Activated CD8-positive, alpha-beta memory T cell treated with anti-CD3 and anti-CD28 coated beads, Interleukin-2, amount 50 U/mL, for 1 hour (primary cell): ENCODE data around the gene STX17.
"Not testable (repeated sequence)": the region's sequence is repeated elsewhere in the genome, so short reads cannot be mapped to it uniquely, and the experiment has no call there.

Experiments
- DNase-seq: peaks from one replicate; pipeline ENCODE4 v3.0.0-alpha.2; 2020; ENCODE audit errors: extremely low read depth

The STX17 gene

DNA sequence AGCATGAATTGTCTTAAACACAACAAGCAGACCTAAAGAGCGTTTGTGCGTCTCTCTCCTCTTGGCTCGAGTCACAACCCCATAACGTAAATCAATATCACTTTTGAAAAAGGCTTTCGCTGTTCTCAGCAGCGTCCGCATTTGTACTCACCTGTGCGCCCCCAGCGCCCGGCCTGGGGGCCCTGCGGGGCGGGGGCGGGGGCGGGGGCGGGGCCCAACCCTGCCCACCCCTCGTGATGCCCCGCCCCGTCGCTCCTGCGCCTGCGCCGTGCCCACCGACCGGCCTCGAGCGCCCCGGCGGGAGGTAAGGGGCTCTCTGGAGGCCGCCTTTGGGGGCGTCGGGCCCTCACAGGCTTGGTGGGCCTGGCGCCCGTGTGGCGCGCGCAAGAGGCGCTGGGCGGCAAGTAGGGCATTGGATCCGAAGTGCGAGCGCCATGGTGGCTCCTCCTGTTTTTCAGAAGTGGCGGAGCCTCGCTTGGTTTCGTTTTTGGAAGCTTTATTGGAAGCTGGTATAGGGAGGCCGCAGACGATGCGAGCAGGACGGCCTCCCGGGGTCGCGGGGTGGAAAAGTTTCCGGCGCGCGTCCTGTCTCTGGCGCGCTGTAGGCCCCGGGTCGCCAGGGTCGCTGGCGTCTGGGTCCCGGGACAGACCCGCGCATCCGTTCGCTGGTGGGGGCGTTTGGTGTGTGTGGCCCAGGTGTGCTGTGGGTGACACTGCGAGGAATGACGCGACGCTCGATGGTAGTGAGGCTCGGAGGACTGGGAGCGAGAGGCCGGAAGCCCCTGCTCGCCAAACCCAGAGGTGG, at the start of gene STX17:
Gene STX17 (plus strand): TSS at position 252 of the 805 bp plus-strand sequence. CDS start 8,586 bp downstream, outside the sequence.
- DNase-seq = peak; percentile 49

DNA sequence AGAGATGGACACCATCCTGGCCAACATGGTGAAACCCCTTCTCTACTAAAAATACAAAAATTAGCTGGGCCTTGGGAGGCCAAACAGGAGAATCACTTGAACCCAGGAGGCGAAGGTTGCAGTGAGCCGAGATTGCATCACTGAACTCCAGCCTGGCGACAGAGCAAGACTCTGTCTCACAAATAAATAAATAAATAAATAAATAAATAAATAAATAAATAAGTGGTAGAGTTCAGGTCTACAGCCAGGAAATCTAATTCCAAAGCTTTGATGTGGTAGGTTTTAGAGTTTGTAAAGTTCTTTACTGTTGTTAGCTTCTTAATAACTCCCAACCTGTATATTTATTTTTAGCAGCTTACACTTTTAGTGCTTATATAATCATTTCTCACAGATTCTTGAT, 48.9 kb upstream of the STX17 start:
- not testable (repeated sequence) for DNase-seq

DNA sequence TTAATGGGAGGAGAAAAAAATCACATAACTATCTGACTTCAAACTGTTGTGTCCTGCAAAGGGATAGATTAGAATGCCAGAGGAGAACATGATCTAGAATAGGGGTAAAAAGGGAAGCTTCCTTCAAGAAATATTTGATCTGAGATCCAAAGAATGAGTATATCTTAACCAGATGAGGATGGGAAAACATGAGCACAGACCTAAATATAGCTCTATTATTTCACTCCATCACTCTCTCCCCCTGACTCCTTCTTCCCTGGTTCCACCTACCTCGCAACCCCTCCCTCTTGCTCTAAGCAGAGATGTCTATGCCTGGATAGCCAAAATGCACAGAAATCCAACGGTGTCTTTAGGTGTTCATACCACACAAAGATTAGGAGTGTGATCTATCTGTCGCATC, 48.4 kb upstream of the STX17 start:
- no peak for DNase-seq

DNA sequence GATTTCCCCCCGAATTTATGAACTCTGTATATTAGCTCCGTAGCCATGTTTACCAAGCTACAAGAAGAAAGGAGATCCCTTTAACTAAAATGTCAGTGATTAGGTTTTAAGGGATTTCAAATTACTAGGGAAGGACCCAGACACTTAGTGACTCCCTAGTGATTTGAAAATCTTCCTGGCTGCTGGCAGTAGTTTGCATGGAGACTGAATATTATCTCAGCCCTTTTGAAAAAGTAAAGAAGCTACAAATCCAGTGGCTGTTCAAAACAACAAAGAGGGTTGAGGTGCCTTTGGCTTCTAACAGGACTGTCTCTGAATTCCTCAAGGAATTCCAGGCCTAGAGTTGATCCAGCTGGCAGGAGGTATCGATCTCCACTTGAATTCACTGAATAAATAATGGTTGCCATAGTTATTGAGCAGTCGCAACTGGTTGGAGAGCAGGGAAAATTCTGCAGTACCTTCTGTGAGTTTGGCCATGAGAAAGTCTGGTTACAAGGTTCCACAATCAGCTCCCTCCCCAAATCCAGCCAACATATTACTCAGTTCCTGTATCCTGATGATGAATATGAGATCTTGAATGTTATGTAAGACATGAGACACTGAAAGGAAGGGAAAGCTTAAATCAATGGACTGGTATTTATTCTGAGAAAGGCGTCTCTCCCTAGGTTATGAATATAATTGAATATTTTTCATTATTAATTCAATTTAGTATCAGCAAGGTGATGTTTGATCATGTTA, 47.0 kb upstream of the STX17 start:
- DNase-seq = no peak

DNA sequence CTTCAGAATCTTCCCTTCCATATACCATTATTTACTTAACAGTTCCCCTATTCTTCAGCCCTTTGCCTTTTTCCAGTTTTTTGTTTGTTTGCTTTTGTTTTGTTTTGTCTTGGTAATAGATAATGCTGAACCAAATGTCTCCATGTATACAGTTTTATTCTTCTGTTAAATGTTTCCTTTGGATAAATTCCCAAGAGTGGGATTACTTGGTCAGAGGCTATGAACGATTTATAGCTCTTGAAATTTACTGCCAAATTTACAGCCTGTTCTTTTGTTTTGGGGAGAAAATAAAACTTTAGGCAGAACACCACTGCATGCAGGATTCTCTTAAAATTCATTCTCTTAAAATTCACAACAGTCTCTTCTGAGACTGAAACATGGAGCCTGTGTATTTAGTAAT, 46.2 kb upstream of the STX17 start:
- DNase-seq = no peak

DNA sequence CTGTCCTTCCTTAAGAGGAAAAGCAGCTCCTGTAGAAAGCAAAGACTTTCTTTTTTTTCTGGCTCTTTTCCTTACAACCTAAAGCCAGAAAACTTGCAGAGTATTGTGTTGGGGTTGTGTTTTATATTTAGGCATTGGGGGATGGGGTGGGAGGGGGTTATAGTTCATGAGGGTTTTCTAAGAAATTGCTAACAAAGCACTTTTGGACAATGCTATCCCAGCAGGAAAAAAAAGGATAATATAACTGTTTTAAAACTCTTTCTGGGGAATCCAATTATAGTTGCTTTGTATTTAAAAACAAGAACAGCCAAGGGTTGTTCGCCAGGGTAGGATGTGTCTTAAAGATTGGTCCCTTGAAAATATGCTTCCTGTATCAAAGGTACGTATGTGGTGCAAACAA, 42.5 kb upstream of the STX17 start:
- no peak for DNase-seq

DNA sequence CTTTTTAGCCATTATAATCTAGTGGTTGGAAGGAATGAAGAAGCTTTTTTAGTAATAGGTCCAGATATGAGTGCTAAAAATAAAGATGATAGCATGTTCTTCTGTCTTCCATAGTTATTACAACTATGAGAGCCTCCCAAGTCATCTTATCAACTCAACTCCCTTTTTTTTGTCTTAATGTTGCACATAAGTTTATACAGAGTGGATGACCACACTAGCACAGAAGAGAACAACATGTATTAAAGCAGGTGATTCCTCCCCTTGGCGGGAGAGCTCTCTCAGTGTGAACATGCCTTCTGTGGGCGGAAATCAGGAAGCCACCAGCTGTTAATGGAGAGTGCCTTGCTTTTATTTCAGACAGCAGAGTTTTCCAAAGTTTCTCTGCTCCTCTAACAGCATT, 40.1 kb upstream of the STX17 start:
- no peak for DNase-seq

DNA sequence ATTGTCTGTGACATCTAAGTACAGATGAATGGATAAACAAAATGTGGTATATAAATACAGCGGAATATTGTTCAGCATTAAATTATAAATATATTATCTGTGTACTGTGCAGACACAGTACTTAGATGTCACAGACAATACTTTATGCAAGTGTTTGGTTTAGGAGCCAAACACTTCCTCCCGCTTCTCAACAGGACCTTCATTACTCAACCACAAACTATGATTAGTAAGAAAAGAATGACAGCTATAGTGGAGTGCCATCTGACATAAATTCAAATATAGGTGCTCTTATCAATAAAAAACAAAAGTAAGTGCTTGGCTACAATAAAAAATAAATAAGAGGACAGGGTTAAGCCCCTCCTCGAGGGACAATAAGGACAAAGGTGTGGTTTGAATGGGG, 38.9 kb upstream of the STX17 start:
- no peak for DNase-seq

DNA sequence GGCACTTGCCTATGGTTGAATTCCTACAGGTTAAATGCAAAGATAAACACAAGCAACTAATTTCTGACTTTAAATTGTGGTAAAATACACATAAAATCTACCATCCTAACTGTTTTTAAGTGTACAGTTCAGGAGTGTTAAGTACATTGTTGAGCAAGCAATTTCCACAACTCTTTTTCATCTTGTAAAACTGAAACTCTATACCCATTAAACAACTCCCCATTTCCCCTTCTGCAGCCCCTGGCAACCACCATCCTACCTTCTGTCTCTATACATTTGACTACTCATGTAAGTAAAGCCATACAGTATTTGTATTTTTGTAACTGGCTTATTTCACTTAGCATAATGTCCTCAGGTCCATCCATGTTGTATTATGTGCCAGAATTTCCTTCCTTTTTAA, 38.5 kb upstream of the STX17 start:
- no peak for DNase-seq

DNA sequence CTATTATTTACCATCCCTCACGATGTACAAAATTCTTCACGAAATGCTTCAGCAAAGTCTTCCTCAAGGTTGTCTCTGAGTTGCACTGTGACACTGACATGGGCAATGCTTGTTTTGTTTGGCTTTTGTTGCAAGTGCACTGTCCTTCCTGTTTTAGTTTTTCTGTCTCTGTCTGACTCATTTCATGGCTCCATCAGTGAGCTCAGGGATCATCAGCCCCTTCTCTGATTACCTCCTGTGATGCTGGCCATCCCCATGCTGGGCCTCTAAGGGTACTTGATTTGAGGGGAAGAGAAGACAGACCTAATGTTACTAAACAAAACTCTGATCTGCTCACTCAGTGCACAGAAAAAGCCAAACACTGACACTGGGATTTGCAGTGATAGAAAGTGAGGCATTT, 37.6 kb upstream of the STX17 start:
- DNase-seq = no peak

DNA sequence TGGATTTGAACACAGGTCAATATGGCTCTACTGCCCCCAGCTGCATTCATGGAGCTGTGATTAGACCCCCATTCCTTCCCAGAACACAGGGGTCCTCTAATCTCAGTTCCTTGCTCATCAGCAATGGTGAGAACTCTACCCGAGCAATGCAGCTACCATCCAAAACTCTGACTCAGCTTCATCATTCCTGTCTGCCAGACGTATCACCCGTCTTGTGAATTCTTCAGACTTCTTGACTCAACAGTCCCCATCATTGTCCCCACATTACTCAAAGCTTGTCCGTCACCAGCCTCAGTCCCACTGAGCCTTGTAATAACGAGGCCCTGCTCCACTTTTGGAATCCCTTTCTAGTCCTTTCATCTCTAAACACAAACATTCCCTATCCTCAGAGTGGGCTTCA, 36.3 kb upstream of the STX17 start:
- no peak for DNase-seq

DNA sequence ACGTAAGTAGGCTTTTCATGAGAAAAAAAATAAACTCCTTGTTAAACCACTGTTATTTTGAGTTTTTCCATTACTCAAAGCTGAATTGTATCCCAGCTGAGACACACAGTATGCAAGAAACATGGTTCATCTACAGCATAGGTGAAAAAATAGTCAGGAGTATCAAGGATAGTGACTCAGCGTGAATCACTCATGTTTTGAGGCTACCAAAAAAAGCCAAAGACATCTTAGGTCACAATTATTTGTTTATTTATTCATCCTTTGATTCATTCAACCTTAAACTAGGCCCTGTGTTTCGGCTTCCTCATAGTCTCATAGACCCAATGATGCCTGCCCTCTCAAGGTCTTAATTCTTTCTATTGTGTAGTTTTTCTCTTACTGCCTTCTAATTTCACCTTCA, 32.9 kb upstream of the STX17 start:
- DNase-seq = no peak

DNA sequence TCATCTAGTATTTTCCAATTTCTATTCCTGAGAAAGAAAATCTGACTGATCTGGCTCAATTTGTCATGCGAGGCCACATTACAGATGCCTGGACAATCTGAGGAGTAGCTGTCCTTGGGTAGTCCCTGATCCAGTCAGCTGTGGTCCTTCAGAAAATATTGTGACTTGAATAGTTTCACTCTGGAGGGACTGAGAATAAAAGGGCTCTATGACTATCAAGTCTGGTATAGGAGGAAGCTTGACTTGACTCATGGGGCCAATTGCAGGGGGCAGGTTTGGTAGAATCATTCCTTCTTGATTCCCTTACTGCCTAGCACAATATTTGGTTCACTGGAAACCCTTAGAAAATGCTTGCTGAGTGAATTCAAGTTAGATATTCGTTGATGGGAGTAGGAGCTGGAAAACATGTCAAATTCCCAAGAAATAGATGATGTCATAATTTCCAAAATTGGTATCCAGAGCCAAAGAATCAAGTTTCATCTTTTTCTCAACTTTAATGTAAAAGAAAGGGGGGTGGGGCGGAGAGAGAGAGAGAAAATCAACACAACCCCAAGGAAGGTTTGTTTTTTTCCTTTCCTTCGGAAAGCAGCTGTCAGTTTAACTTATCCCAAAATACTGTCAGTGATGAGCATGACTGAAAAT, 32.4 kb upstream of the STX17 start:
- DNase-seq = no peak

DNA sequence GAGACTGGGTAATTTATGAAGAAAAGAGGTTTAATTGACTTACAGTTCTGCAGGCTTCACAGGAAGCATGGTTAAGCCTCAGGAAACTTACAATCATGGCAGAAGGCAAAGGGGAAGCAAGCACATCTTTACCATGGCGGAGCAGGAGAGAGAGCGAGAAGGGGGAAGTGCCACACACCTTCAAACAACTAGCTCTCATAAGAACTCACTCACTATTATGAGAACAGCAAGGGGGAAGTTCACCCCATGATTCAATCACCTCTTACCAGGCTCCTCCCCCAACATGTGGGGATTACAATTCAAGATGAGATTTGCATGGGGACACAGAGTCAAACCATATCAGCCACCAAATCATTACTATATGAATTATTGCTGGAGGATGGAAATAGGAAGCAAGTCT, 30.3 kb upstream of the STX17 start:
- DNase-seq = no peak

DNA sequence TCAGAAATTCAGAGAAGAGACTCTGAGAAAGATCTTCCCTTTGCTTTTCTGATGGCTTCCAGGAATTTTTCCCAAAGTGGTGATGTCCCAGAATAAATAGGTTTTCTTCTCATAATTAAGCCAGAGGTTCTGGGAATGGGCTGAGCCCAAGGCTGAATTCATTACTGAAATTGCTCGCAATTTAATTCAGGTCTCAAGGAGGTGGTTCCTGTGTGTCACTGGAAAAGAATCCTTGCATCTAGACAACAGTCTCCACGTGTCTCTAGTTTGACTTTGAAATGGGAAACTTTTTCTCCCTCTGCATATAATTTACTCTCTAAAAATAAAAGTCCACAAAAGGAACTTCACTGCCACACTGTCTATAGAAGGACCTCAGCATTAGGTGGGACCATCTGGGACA, 27.8 kb upstream of the STX17 start:
- DNase-seq = no peak

DNA sequence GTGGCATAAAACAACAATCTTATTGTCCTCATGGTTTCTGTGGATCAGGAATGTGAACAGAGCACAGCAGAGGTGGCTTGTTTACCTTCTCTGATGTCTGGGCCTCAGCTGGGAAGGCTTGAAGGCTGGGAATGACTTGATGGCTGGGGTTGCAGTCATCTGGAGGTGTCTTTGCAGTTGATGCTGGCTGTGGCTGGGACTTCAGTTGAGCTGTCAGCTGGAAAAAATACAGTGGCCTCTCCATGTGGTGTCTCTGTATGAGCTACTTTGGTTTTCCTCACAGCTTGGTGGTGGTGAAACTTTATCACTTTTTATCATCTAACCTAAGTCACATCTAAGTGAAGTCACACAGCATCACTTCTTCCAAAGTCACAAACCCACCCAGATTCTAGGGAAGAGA, 24.7 kb upstream of the STX17 start:
- no peak for DNase-seq

DNA sequence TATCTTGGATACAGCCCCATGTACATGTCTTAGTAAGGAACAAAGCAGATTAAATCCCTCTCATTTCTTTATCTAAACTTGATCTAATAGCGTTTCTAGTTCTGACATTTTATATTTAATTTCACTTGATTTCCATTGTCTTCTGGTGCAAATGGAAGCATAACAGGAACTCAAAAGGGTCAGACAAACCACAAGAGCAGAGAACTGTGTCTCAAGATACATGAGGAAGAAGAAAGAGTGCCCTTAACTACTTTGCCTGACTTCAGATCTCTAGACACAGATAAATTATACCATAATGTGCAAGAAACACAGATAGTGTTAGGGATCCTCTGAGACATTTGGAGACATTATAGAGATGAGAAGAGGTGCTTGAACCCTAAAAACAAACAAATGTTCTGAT, 20.7 kb upstream of the STX17 start:
- DNase-seq = no peak

DNA sequence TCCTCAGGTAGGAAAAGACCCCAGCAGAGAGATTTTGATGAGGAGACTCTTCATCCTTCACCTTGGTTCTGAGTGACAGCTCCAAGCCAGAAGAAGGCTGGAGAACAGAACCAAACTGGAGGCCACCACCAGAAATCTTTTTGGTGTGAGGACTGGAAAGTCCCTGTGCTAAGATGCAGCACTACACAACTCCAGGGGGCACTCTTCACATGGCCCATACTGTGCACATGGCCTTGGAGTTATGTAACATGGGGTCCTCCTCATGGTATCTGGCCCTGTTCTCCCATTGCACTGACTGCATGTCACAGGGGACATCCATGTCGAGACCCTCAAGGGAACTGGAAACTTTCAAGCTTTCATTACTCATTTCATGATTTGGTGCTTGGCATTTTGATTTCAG, 17.3 kb upstream of the STX17 start:
- DNase-seq = no peak

DNA sequence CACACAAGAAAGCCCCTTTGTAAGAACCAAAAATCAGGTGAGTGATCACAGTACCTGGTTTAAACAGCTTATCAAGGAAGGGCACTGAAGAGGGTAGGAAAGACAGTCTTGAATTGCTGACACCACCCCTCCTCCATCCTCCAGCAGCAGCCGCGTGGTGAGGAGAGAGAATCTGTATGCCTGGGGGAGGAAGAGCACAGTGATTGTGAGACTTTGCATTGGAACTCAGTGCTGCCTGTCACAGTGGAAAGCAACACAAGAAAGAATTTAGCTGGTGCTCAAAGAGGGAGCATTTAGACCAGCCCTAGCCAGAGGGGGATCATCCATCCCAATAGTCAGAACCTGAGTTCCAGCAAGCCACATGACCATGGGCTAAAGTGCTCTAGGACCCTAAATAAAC, 11.6 kb upstream of the STX17 start:
- DNase-seq = no peak

DNA sequence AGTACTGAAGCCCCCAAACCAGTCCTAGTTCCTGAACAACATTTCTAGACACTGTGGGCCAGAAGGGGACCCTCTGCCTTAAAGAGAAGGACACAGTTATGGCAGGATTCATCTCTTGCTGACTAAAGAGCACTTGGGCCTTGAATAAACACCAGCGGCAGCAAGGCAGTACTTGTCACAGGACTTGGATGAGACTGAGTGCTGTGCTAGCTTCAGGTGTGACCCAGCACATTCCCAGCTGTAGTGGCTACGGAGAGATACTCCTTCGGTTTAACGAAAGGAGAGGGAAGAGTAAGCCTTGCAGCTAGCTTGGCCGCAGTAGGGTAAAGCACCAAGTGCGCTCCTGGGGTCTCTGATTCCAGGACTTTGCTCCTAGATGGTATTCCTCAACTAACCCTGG, 10.9 kb upstream of the STX17 start:
- DNase-seq = no peak

DNA sequence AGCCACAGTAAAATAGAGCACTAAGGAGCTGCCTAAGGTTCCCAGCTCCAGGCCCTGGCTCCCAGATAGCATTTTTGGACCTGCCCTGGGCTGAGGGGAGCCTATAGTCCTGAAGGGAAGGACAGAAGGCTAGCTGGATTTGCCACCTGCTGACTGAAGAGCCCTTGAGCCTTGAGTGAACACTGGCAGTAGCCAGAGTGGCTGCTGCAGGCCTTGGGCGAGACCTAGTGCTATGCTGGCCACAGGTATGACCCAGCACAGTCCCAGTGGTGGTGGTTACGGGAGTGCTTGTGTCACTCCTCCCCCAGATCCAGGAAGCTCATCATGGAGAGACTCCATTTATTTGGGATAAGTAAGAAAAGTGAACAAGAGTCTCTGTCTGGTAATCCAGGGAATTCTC, 10.3 kb upstream of the STX17 start:
- DNase-seq = no peak

DNA sequence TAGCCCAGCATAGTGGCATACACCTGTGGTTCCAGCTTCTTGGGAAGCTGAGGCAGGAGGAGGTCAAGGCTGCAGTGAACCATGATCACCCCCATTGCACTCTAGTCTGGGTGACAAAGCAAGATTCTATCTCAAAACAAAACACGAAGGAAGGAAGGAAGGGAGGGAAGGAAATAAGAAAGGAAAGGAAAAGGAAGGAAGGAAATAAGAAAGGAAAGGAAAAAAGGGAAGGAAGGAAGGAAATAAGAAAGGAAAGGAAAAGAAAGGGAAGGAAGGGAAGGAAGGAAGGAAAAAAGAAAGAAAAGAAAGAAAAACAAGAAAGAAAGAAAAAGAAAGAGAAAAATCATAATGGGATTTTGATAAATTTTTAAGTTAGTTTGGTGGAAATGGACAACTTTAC, 3.1 kb upstream of the STX17 start:
- no peak for DNase-seq

DNA sequence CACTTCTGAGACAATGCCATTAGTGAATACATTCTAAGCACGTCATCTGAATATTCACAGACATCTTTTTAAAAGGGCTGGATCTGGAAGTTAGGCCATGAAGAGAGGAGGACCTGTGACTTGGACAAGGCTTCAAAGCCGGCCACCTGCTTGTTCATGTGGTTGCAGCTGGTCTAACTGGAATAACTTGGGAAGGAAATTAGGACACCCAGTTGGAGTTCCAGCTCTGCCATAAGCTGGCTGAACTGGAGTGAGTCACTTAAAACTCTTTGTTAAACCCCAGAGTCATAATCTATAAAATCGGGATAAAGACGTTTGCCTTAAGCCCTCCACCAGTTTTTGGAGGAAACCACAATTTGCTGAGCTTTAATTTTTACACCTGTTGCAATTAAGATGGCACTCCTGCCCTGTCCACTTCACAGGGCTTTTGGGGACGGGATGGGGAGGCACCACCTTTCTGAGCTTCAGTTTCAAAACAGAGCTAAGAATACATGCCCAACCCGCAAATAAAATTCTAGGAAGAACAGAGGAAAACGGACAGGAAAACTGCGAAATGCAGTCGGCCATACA, 536 bp upstream of the STX17 start:
- DNase-seq = no peak
